ENCODE measurements around the gene NELFB.
A peak's percentile ranks its signal among the peaks of the same experiment; 100 is the strongest.
"Not testable (repeated sequence)": the region's sequence is repeated elsewhere in the genome, so short reads cannot be mapped to it uniquely, and the experiment has no call there.

NELFB gene

GRCh38 chr9:137237759-137238726 is 17.1 kb upstream of the NELFB start:
- no peak overlapping the region for H3K4me3 ChIP-seq (replicated peaks; ENCODE audit: low read depth, low read length)
- TF ChIP-seq, protein P1, sequence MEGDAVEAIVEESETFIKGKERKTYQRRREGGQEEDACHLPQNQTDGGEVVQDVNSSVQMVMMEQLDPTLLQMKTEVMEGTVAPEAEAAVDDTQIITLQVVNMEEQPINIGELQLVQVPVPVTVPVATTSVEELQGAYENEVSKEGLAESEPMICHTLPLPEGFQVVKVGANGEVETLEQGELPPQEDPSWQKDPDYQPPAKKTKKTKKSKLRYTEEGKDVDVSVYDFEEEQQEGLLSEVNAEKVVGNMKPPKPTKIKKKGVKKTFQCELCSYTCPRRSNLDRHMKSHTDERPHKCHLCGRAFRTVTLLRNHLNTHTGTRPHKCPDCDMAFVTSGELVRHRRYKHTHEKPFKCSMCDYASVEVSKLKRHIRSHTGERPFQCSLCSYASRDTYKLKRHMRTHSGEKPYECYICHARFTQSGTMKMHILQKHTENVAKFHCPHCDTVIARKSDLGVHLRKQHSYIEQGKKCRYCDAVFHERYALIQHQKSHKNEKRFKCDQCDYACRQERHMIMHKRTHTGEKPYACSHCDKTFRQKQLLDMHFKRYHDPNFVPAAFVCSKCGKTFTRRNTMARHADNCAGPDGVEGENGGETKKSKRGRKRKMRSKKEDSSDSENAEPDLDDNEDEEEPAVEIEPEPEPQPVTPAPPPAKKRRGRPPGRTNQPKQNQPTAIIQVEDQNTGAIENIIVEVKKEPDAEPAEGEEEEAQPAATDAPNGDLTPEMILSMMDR (IDR thresholded peaks at IDR 0.05; ENCODE audit: low read length, missing control alignments) = no peak
- DNase-seq (ENCODE audit: low read depth) = no peak

- not testable (repeated sequence) for DNase-seq (ENCODE audit: low read depth)
- peak overlapping the region; percentile 63 for H3K4me3 ChIP-seq (replicated peaks; ENCODE audit: low read depth, low read length)
These were observed 15.5 kb upstream of the NELFB start for GRCh38 chr9:137239541-137240200.

DNA sequence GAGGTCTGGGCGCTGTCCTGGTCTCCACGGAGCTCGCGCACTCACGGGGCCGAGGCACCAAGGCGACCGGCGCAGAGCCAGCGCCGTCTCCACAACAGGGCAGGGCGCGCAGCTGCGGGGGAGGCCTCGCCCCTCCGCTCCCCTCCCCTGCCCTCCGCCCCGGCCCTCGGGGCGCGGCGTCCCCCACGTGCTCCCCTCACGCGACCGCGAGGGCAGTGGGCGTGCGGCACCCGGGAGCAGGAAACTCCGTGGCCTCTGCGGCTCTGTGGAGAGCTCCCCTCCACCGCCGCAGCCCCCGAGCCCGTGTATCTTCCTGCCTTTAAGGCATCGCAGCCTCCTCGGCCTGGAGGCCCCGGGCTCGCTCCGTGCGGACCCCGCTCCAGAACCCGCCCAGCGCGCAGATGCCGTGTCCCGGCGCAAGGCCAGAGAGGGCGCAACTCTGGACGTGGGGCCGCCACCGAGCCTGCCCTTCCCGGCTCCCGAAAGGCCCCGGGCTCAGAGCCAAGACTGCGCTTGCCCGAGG is 14.7 kb upstream of the NELFB start:
- TF ChIP-seq, protein P1 (IDR thresholded peaks at IDR 0.05; ENCODE audit: low read length, missing control alignments) = no peak
- H3K4me3 ChIP-seq (replicated peaks; ENCODE audit: low read depth, low read length) = peak overlapping the region; percentile 63
- DNase-seq (ENCODE audit: low read depth) = peak; percentile 80

GRCh38 chr9:137240841-137241489 is 14.2 kb upstream of the NELFB start, which contains the start of gene TUBB4B:
TUBB4B (plus strand) TSS chr9:137241287; CDS start chr9:137241361, 74 bp downstream.
- peak within 1 kb of the TSS; percentile 81 for H3K4me3 ChIP-seq (replicated peaks; ENCODE audit: low read depth, low read length)
- TF ChIP-seq, protein P1 (IDR thresholded peaks at IDR 0.05; ENCODE audit: low read length, missing control alignments) = no peak
- DNase-seq (ENCODE audit: low read depth) = peak; percentile 100

GRCh38 chr9:137241490-137242268 is 13.4 kb upstream of the NELFB start:
- H3K4me3 ChIP-seq (replicated peaks; ENCODE audit: low read depth, low read length) = peak overlapping the region; percentile 81
- TF ChIP-seq, protein P1 (IDR thresholded peaks at IDR 0.05; ENCODE audit: low read length, missing control alignments) = no peak
- peak; percentile 33 for DNase-seq (ENCODE audit: low read depth)

GRCh38 chr9:137242269-137243203 is 12.6 kb upstream of the NELFB start:
- TF ChIP-seq, protein P1 (IDR thresholded peaks at IDR 0.05; ENCODE audit: low read length, missing control alignments) = no peak
- DNase-seq (ENCODE audit: low read depth) = no peak
- peak overlapping the region; percentile 81 for H3K4me3 ChIP-seq (replicated peaks; ENCODE audit: low read depth, low read length)

DNA sequence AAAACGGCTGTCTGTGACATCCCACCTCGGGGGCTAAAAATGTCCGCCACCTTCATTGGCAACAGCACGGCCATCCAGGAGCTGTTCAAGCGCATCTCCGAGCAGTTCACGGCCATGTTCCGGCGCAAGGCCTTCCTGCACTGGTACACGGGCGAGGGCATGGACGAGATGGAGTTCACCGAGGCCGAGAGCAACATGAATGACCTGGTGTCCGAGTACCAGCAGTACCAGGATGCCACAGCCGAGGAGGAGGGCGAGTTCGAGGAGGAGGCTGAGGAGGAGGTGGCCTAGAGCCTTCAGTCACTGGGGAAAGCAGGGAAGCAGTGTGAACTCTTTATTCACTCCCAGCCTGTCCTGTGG is 11.9 kb upstream of the NELFB start:
- DNase-seq (ENCODE audit: low read depth) = not testable (repeated sequence)
- H3K4me3 ChIP-seq (replicated peaks; ENCODE audit: low read depth, low read length) = peak overlapping the region; percentile 81

Data from fibroblast of pulmonary artery (primary cell).